ENCODE results near the gene CALCB.

DNA sequence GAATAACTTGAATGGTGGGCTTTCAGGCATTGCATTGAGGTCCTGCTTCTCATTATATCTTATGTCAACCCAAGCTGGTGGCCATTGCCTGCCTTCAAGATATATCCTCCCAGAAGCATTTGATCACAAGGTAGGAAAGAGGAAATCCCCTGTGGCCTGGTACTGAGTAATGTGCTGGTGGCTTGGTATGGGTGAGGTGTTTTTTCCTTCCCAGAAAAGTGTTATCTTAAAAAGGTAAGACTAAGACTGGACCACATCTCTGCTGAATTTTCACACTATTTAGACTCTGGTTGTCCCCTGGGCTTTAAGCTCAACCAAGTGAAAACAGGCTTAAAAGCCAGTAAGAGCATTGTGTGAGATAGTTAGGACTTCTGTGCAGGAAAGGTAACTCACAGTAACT is 45.0 kb downstream of the CALCB start:
- TF ChIP-seq CTCF (IDR thresholded peaks at IDR 0.05) (no peak), POLR2A (IDR thresholded peaks at IDR 0.05) (no peak)
